Activated effector memory CD4-positive, alpha-beta T cell treated with Interleukin-2 at 50 U/mL for 16 hours (primary cell): ENCODE data around the gene RUFY4.
"Not testable (repeated sequence)": the region's sequence is repeated elsewhere in the genome, so short reads cannot be mapped to it uniquely, and the experiment has no call there.

Source experiments
- DNase-seq: peaks from one replicate; pipeline ENCODE4 v3.0.0-alpha.2; 2020

RUFY4 gene

DNA sequence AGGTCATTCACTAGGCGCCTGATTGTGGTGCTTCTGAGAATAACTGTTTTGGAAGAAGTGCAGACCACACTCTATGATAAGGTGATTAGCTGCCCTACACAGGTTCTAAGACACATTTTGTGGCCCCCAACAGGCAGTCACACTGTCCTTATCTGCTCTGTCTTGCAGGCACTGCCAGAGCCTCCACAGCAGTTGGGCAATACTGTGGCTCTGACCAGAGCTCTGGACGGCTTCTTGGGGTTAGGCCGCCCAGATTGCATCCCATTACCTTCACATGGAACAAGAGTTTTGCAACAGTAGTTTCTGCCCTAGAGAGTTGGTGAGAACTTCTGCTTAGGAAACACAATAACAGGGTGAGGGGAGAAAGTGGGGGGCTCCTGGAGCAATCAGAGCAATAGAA is 22.7 kb downstream of the RUFY4 start:
- no peak for DNase-seq

DNA sequence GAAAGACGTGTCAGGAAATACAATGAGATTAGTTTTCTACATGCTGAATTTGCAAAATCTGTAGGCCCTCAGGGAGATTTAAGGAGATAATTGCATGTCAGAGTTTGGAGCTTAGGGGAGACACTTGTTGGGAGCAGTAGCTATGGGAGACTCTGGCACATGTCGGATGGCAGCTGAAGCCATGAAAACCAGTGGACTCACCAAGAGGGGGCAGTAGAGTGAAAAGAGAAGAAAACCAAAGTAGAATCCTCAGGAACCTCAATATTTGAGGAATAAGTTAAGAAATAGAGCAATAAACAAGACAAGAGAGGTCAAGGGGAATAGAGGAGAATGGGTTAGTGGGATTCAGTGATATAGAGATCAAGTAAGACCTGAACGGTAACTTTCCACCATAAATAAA is 24.8 kb downstream of the RUFY4 start:
- DNase-seq, result no peak

DNA sequence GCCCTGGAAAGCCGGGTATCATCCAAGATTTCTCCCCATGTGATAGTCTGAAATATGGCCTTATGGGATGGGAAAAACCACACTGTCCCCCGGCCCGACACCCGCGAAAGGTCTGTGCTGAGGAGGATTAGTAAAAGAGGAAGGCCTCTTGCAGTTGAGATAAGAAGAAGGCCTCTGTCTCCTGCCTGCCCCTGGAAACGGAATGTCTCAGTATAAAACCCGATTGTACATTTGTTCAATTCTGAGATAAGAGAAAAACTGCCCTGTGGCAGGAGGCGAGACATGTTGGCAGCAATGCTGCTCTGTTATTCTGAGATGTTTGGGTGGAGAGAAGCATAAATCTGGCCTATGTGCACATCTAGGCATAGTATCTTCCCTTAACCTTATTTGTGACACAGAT is 26.8 kb downstream of the RUFY4 start:
- DNase-seq, result no peak

DNA sequence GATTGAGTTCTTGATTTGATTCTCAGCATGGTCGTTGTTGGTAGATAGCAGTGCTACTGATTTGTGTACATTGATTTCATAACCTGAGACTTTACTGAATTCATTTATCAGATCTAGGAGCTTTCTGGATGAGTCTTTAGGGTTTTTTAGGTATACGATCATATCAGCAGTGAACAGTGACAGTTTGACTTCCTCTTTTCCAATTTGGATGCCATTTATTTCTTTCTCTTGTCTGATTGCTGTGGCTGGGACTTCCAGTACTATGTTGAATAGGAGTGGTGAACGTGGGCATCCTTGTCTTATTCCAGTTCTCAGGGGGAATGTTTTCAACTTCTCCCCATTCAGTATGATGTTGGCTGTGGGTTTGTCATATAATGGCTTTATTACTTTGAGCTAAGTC is 28.9 kb downstream of the RUFY4 start:
- DNase-seq, result no peak

DNA sequence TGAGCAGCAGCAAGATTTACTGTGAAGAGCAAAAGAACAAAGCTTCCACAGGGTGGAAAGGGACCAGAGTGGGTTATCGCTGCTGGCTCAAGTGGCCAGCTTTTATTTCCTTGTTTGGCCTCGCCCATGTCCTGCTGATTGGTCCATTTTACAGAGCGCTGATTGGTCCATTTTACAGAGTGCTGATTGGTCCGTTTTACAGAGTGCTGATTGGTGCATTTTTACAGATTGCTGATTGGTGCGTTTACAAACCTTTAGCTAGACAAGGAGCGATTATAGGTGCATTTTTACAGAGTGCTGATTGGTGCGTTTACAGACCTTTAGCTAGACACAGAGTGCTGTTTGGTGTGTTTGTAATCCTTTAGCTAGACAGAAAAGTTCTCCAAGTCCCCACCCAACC is 39.8 kb downstream of the RUFY4 start:
- DNase-seq, result not testable (repeated sequence)

DNA sequence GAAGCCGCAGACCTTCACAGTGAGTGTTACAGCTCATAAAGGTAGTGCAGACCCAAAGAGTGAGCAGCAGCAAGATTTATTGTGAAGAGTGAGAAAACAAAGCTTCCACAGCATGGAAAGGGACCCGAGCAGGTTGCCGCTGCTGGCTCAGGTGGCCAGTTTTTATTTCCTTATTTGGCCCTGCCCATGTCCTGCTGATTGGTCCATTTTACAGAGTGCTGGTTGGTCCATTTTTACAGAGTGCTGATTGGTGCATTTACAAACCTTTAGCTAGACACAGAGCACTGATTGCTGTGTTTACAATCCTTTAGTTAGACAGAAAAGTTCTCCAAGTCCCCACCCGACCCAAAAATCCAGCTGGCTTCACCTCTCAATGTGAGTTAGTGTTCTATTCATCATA is 52.7 kb downstream of the RUFY4 start:
- DNase-seq, result not testable (repeated sequence)

DNA sequence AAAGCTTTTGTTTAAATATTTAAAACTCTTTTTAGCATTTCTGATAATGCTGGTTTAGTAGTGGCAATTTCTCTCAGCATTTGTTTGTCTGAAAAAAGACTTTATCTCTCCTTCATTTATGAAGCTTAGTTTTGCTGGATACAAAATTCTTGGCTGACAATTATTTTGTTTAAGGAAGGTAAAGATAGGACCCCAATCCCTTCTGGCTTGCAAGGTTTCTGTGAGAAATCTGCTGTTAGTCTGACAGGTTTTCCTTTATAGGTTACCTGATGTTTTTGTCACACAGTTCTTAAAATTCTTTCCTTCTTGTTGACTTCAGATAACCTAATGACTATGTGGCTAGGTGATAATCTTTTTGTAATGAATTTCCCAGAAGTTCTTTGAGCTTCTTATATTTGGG is 53.2 kb downstream of the RUFY4 start:
- DNase-seq, result not testable (repeated sequence)

DNA sequence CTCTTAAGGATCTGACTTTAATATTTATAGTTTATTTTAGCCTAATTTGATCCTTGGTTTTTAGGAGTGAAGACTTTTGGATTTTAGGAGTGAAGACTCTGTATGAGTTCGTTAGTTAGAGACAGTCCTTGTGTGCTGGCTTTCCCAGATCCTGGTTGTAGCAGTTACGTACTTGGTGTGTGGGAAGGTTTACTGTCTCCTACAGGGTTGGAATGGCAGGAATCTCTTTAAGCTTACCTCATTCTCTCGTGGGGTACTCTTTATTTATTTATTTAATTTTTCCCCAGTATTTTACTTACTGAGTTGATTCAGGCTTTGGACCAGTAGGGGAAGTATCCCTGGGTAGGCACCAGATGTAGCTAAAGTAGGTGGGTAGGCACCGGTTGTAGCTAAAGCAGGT is 54.9 kb downstream of the RUFY4 start:
- no peak for DNase-seq

DNA sequence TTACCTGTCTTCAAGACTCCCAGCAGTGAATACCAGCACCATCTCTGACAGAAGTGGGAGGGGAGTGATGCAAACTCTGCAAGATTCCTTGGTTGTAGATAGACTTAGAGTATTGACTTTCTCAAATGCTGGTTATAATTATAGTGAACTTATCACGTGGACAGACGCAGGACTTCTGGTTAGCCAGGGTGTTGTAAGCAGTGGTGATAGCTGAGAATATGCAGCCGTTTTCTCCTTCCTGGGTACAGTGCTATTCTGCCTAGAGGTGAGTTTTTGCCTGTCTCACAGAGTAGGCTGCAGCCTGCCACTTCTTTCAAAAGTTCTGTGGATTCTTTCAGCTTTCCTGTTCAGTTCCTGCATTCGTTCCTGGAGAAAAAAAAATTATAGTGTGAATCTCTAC is 56.0 kb downstream of the RUFY4 start:
- no peak for DNase-seq

DNA sequence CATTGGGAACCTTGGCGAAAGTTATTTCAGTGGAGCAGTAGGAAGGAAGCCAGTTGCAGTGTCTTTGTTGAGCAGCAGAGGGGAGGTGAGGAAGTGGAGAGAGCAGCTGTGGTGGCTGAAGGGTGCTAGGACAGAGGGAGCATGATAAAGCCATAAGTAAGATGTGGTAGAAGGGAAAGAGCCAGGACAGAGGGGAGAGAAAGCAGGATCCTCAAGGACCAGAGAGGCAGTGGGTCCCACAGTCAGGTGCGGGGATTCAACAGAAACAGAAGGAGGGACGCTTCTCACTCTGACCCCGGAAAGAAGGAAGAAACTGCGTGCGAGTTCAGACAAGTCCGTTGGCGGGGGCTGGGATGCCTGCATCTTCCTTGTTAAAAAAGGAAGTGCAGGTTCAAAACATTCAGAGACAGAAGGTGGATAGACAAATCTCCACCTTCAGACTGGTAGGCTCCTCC is 56.6 kb downstream of the RUFY4 start, which contains the start of gene CXCR2:
Gene CXCR2, plus strand, starts transcription at position 403 of the 455 bp plus-strand sequence. CDS start 8,774 bp downstream, outside the sequence.
- DNase-seq, result no peak

DNA sequence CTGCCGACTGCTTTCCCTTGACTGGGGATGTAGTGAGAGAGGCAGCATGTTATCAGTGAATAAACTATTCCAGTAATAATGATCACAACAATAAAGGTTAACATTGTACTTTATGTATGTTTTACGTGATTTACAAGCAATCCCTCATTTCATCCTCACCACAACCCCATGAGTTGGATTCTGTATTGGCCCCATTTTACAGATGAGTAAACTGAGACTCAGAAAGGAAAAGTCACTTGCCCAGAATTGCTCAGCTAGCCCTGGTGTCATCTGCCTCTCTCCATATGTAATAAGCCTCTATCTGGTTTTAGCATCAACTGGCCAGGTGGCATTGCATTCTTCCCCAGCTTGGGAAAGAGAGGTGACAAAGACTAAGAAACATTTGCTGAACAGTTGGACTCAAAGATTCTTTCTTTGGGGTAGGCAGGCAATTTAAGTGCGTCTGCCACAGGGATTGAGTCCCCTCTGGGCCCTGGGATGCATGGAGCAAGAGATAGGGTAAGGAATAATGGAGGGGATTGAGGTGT is 58.9 kb downstream of the RUFY4 start:
- DNase-seq, result no peak

DNA sequence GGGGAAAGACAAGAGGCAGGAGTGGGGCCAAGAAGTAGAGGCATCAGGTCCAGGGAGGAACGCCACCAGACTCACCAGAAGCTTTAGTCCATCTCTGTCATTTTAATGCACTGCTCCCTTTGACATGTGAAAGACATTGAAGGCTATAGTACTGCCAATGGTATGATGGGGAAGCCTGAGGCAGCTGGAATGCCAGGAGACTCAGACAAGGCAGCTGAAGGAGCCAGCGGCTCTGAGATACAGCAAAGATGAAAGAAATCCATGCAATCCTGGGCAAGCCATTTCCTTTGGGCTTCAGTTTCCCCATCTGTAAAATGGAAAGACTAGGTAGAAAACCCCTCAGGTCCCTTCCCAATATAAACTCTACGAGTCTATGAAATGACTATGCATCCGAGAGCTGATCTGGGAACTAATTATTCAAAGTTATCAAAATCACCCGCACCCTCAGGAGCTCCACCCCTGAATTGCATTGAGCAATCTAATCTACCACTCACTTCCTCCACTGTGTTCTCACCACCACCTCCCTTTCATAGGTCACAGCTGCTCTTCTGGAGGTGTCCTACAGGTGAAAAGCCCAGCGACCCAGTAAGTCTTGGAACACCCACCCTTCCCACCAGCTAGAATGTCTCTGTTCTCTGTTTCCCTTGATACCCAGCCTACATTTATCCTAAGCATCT is 59.9 kb downstream of the RUFY4 start:
- DNase-seq, result no peak

DNA sequence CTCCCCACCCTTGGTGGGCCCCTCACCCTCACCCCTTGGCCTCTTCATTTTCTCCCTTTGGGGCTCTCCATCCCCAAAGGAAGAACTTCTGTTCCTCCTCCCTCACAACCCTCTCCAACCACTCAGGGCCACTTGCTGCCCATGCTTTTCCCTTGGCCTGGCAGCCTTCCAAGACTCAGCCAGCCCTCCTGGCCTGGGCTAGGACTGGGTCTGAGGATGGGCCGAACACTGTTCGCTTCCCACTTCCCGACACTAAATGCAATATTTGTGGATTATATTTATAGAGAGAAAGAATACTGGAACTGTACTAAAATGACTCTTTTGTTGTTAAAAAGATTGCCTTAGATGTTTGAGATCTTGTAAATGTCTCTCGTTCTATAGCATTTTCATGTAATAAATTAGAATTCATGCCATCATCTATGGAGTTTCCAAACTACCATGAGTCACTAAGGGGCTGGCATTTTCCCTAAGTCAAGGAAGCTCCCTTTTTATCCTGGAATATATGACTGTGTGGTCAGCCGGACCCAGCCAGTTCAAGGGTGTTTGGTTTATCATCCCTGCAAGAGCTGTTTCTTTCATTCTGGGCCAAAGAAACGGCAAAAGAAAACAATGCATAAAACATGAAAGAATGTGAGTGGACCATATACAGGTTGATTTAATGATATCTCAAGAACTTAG is 60.5 kb downstream of the RUFY4 start:
- DNase-seq, result no peak

DNA sequence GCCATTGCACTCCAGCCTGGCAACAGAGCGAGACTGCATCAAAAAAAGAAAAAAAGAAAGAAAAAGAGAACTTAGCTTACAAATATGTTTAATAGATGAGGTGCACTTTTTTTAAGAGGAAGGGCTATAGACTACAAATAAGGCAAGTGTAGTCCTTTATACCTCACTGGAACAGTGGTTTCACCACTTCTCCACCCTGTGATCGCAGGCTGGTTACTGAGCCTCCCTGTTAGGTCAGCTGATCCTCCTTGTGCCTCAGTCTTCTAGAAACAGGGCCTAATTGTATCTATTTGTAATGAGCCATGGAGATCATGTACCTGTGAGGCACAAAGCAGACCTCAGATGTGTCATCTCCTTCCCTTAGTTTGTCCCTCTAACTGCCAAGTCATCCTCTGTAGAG is 61.3 kb downstream of the RUFY4 start:
- no peak for DNase-seq

DNA sequence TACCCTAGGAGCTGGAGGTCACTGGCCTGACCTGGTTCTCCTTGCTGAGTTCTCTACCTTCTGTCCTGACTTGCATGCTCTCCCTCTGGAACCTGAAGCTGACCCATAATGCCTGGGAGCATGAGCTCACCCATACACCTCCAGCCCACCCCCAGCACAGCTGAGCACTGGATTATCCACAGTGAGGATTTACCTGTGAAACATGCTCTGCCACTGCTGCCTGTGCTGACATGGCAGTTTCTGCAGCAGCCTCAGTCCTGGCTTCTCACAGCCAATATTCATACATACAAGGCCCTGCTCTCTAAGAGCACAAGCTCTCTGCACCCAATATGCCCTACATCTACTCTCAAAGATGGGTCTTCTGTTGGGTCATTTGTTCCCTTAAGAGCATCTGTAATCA is 61.8 kb downstream of the RUFY4 start:
- DNase-seq, result no peak

DNA sequence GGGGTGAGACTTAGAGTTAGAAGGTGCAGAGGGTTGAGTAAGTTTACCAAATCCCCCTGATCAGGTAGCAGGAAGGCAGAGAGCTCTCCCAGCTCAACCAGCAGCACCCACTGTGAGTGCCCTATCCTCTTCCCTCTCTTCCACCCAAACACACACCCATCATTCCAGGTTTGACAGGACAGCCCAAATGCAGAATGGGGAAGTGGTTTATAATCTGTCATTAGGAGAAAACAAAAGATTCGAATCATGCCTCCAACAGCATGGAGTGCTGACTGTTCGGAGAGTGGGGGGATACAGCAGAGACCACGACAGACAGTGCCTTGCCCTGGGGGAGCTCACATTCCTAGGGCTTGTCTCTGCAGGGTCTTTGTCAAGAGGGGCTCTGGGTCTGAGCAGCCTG is 68.5 kb downstream of the RUFY4 start:
- no peak for DNase-seq

DNA sequence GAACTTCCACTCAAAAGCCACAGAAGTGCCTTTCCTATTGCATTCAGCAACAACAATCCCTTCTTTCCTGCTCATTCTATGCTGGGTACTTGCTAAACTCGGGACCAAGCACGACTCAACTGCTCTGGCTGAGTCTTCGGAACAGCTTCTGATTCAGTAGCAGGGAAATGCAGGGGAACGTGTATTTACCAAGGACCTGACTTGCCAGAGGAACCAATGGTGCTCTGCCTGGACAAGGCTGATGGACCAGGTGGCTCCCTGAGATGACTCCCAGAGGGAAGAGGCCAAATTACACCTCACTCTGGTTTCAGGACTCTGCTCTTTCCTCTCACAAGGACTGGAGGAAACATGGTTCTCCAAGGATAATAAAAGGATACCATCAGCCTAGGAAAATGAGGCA is 69.0 kb downstream of the RUFY4 start:
- DNase-seq, result no peak
